Smooth muscle cell of bladder (primary cell): Measurements from ENCODE around the gene SLC6A4. TPM values are rescaled to one million over a fixed set of nuclear protein-coding genes. Genes with fewer than 3 reads are reported as not detected.

Experiments used
- total RNA-seq: library from RNA; depleted of rRNA; stranded (reverse); fragments of >200 nt; gene quantifications from 2 replicates; pipeline ENCODE4 v1.2.3, GENCODE V29; 2014

SLC6A4 gene
- total RNA-seq = under 0.01 TPM in 1 of 2 replicates, not detected in the other

DNA sequence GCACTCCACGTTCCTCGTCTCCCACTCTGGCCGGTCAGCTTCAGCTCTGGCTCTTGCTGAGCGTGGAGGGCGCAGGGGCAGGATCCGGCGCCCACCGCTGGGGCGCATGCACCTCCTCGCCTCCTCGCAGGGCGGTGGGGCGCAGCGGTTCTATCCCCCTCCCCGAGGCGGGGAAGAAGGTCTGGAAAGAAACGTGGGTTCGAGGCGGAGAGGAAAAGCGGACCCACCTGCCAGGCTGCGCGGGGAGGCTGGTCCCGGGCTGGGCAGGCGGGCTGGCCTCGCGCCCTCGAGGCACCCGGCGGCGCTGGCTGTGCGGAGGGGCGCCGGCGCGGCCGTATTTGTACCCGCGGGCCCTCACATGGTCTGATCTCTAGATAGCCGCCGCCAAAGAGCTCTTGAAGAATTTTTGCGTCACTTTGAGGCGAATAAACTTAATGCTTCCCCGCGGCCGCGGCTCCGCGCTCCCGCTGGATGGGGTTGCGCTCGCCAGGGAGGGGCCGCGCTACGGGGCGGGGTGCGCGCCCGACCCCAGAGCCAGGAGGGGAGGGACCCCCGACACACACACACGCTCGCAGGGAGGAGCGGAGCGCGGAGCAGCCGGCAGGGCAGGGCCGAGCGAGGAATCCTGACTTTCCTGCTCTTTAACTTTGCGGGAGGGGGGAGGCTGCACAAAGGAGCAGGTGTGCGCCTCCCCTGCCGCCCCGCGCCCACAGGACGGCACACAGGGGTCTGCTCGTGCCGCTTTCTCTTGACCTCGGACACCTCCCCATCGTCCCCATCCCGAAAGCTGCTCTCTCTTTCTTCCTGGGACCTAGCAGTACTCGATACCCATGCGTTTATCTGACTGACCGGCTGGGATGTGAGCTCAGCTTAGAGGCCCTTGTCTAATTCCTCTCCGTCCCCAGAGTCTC lies at the start of gene SLC6A4:
SLC6A4 (minus strand) TSS at position 312 of the 911 bp plus-strand sequence. CDS start 13,739 bp downstream, outside the sequence.

Other genes starting within 250 kb of the SLC6A4 start
- gene NSRP1, start 118.9 kb downstream of the SLC6A4 start, total RNA-seq = 7.1 and 9.8 TPM in 2 replicates
- gene BLMH, start 56.2 kb upstream of the SLC6A4 start, total RNA-seq = 26.5 and 31.2 TPM in 2 replicates
- gene TMIGD1, start 98.4 kb upstream of the SLC6A4 start, total RNA-seq = not detected in 2 replicates
- gene CPD, start 143.2 kb upstream of the SLC6A4 start, total RNA-seq = 166 and 220 TPM in 2 replicates
- 21.0 and 24.4 TPM in 2 replicates for gene GOSR1, start 241.7 kb upstream of the SLC6A4 start, total RNA-seq